Stimulated activated CD8-positive, alpha-beta memory T cell treated with anti-CD3 and anti-CD28 coated beads, Interleukin-2, amount 100 ng/mL, for 48 hours (primary cell): ENCODE data around the gene CELSR2.

ENCODE experiments used
- DNase-seq, 2 donors: peaks; one replicate each; pipeline ENCODE4 v3.0.0-alpha.2; 2020; ENCODE audit warnings: low read depth in 2 of 2

Gene CELSR2

DNA sequence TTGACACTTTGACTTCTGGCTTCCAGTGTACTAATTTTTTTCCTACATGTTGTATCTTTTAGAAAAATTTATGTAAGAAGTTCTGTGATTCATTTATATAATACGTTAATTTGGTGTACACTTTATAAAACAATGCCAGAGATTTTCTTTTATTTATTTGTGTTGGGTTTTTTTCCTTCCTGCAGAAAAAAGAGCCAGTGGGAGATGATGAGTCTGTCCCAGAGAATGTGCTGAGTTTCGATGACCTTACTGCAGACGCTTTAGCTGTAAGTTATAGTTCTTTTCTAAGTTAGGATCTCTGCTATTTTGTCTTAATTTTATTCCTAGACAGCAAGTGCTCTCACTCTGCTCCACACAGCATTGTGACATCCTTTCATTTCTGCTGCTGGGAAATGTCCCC, 21.2 kb upstream of the CELSR2 start:
- DNase-seq, result no peak

DNA sequence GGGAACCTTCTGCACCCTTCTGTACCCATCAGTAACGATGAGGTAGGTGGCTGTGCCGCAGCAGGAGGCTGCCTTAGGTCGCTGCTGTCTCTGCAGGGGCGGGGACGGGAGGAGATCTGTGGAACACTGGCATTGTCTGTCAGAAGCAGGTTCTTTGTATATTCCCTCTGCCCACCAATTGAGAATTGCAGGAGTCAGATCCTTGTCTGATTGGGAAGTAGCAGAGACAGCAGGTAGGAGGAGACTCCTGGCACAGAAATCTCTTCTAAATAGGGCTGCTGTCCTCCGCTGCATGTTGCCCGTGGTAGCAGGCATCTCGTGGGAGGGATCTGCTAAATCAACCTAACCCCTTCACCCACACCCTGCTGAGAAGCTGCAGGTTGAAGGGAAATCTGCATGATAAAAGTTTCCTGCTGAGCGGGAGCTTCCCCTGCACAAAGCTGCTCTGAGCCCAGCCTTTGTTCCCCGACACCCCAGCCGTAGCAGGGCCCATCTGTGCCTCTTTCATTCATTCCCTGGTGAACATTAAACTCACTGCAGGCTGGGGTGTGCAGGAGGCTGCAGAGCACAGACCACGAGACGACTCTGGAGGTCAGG, 19.7 kb upstream of the CELSR2 start:
- DNase-seq, result no peak

DNA sequence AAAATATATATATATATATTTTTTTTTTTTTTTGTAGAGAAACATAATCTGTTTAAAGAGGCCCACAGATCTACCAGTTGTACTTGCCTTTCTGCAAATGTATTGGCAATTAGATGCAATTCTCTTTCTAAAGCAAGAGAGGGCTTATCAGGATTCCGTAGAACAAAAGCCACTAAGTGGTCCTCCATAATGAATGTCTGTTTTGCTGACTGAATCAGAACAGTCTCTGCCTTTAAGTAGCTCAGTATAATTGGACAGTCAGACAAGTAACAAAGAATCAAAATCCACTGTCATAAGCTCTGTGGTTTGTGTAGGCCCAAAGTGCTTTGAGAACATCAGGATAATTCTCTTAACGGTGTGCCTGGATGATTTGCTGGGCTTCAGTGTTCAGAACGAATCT, 18.3 kb upstream of the CELSR2 start:
- no peak for DNase-seq

DNA sequence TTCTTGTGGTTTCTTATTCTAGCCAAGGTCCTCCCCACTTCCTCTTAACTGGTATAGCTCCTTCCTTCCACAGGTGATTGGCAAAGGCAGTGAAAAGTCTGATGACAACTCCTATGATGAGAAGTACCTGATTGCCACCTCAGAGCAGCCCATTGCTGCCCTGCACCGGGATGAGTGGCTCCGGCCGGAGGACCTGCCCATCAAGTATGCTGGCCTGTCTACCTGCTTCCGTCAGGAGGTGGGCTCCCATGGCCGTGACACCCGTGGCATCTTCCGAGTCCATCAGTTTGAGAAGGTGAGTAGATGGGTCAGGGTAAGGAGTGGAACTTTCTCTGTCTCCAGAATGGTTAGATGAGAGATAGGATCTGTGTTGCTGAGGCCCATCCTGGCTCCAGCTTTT, 14.2 kb upstream of the CELSR2 start:
- no peak for DNase-seq

DNA sequence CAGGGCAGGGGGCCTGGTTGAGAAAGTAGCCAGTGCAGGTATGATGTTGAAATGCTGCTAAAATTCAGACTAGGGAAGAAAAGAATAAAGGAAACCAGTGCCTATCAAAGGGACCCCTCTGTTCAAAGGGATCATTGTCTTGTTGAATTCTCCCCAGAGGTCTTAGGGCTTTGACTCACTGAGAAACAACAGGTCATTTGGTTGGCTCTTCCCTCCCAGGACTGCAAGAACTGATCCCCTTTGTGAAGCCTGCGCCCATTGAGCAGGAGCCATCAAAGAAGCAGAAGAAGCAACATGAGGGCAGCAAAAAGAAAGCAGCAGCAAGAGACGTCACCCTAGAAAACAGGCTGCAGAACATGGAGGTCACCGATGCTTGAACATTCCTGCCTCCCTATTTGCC, 11.8 kb upstream of the CELSR2 start:
- DNase-seq, result no peak

DNA sequence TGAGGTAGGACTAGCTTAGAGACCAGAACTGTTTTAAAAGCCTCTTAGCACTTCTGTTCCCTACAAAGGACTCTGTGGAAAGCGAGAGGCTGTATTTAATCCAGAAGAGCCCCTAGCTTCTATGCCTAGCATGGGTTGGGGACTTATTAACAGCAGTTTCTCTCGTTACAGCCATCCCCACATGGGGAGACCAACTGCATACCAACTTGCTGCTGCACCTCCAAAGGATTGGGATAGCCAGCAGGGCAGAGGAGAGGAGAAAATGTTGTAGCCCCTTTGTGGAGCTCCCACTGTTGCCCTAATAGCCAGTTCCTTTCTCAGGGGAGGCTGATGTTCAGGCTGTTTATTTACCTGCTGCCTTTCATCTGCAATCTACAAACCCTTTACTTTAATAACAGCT, 11.0 kb upstream of the CELSR2 start:
- DNase-seq, result no peak

DNA sequence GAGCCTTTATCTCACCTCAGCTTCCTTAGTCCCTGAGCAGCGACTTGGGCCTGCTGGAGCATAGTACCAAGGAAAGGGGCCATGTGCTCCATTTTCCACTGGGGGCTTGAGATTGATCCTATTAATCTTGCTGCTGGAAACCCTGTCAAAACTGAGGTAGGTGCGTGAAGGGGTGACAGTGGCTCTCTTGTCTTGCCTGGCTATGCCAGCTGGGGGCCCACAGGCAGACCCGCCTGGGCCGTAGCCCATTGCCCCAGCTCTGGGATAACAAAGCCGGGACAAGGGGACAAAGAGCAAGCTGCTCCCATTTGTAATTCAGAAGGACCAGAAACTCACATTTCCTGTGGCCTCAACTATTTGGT, 10.3 kb upstream of the CELSR2 start:
- no peak for DNase-seq

DNA sequence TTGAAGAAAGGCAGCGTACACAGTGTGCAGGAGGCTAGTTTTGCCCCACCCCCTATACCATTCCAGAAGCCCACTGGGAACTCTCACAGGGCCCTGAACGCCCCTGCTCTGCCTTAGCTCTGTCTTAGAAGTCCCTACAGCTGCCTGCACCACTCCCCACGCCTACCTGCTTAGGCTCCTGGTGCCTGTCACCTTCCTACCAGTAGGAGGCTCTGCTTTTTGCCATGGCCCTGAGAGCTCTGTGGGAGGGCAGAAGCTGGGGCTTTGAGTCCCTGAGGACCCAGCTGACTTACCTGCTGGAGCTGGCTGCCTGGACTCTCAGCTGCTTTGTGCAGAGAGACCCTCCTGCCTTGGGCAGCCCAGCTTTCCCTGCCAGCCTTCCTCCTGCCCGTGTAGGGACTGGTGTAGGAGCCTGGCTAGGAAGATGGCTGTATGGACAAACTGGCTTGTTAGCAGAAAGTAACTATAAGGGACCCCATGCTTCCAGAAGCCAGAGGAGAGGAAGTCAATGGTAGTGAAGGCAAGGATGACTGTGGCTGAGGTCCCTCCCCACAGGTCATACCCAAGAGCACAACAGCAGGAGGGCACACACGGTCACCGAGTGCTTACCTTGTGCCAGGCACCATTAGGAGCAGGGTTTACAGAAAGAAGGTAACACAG, 9.8 kb upstream of the CELSR2 start:
- DNase-seq, result no peak

DNA sequence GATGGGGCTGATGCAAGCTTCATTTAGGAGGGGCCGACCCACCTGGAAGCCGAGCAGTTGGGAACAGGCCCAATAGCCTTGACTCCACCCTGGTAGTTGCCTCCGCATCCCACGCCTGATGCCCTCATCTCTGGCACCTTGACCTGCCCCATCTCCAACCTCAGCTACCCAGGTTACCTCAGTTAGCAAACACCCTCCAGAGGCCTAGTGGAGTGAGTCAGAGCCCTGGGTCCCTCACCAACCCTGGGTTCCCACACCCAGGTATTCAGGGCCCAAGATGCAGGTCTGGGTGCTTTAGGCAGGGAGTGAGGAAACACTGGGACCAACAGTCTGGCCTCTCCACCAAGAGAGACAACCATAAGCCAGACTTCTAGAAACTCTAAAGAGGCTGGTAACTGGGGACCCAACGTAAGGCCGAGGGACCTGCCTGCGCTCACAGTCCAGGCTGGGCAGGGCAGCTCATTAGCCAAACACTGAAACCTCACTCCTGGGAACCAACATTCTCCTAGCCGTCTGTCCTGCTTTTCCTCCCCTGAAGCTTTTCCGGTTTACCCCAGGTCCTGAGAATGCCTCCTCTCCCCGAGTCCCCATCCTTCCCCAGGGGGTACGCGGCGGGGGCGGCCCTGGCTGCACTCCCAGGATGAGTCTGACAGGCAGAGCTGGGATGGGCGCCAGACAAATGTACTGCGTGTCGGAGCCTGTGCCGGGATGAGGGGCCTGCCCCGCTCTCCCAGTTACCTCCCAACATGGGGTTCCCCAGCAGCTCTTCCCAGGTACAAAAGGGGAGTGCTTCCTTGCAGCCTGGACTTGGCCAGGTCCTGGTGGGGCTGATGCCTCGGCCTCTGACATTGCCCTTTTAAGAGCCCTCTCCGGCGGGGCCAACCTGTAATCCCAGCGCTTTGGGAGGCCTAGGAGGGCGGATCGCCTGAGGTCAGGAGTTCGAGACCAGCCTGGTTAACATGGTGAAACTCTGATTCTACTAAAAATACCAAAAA, 8.9 kb upstream of the CELSR2 start:
- DNase-seq, result no peak

DNA sequence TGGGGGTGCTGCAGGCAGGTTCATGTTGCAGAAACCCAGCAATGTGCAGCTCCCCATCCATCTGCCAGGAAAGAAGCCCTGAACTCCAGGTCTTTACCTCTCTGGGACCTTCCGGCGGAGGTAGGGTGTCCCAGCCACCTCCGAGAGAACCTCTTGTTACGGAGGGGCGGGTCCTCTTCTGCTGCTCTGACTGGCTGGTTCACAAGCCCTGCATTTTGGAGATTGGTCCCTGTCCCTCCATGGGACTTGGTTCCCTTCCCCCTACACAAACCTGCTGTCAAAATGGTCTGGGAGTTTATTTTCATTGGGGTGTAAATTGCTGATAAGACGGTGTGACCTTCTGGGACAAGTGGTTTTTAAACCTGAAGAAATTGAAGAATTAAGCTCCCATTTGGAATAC, 8.0 kb upstream of the CELSR2 start:
- DNase-seq, result no peak

DNA sequence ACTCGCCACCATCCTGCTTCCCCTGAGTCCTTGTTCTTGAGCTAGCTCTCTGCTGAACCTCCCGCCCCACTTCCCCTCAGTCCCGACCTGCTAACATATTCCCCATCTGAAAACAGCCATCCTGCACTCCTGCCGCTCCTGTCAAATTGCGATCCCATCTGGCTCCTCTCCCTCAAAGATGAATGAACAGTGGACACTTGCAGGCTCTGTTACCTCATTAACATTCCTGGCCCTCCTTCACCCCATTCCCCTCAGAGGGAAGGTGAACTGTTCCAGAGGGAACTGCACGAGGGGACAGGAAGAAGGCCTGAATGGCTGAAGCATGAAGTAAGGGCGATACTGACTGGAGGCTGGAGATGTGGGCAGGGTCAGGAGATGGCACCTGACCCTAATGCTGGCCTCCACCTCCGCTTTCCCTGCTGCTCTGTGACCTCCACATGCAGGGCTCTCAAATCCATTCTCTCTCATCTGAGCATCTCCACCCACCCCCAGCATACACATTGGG, 7.4 kb upstream of the CELSR2 start:
- no peak for DNase-seq

DNA sequence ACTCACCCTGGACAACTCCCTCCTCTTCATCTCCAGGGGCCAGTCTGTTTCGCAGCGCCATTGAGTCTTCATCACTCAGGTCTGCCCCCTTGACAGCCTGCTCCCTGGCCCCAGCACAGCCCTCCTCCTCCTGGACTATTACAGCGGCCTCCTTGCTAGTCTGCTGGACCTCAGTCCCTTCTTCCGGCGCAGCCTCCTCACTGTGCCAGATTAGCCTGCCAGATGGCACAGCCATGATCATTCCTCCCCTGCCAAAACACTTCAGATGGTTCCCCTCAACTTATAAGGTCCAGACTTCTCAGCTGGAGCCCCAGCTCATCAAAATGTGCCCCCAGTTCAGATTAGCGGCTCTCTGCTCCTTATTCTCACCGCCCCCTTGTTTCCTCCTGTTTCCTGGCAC, 7.0 kb upstream of the CELSR2 start:
- no peak for DNase-seq

DNA sequence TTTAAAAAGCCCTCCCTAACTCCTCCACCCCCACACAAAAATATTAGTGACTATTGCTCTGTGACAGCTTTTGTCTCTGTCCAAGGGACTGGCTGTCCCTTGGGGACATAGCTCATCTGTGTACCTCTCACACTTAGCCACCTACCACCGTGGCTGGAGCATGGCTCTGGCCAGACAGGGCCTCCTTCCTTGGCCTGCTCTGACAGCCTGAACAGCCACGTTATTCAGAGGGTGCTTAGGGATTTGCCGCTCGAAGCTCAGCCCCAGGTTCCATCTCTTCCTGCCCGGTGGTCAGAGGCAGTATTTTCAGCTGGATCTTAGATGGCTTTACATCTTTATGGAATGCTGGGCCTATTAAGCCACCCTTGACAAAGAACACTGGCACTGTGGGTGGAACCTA, 6.1 kb upstream of the CELSR2 start:
- DNase-seq, result no peak

DNA sequence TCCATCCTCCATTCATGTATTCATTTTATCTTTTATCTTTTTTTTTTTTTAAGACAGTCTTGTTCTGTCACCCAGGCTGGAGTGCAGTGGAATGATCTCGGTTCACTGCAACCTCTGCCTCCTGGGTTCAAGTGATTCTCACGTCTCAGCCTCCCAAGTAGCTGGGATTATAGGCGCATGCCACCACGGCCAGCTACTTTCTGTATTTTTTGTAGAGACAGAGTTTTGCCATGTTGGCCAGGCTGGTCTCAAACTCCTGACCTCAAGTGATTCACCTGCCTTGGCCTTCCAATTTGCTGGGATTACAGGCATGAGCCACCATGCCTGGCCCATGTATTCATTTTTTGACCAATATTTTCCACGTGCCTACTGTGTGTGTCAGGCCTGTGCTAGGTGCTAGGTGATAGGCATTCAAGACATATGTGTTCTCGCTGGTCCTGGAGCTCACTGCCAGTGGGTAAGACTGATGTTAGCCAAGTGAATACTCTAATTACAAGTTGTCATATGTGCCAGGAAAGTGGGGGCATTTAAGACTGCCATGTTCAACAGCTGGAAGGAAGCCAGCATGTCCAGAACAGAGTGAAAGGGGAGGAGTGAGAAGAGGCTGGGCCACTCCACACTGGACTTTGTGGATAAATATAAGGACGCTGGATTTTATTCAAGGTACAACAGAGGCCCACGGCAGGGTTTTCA, 5.3 kb upstream of the CELSR2 start:
- no peak for DNase-seq

DNA sequence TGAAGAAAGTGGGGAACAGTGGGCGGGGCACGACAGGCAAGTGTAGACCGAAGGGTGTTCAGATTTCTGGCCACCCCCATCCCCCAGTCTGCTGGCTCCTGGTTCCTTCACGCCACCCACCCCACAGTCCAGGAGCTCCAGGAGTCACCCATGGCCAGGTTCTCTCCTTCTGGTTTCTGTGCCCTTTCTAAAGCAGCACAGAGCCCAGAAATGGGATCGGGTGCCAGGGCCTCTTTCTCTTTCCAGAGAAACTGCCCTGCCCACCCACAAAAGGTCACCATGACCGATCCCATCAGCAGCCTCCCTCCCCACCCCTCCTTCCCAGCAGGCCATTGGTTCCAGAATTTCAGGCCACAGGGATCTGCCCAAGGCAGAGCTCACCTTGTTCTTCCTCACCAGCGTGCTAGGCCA, 3.2 kb upstream of the CELSR2 start:
- DNase-seq, result no peak

DNA sequence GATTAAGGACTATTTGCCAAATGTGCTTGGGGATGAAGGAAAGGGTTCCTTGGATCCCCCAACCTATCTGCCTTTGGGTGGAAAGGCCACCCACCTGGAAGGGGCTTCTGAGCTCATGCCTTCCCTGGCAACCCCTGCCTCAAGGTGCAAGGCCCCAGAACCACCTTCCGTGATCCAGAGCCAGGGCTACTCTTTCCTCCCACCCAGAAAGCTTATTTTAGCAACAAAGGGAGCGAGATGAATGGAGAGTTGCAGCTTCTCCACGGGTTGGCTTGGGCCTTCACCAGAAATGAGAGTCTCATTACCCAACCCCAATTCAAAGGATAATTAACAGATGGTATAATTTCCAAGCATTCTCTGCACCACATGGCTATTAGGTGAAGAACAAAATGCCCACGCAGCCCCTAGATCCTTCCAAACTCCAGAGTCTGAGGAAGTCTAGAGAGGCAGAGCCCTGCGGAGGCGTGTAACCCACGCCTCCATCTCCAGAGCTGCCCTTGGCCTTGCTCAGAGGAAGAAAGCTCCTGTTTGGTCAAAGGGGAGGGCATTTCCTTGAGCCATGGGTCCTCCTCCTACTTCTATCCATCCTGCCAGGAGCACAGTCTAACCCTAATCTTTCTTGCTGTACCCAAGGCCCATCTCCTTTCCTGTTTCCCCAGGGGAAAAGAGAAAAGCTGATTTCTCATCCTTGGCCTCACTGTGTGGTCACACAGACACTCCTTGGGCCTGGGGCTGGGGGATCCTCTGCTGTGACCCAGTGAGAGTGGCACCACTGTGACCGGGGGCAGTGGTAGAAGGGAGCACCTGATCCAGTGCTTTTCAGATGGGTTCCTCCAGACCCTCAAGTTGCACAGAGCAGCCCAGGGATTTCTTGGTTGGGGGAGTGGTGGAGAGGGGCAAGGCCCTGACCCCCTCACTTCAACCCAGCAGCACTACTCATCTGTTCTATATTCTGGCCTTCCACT, 1.7 kb upstream of the CELSR2 start:
- no peak for DNase-seq

DNA sequence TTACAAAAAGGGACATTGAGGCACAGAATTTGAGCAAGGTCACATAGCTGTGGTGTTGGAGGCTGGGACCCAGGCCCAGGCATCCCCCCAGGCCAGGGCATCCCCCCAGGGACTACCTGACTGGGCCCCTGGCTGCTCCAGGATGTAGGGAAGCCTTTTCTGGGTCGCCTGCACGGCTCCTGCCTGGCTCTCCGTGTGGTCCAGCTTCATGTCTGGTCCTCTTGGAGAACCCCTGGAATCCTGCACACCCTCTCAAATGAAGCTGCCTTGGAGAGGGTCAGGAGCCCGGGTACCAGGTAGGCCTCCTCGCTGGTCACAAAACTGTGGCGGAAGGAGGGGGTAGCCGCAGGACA, 919 bp upstream of the CELSR2 start:
- DNase-seq, result no peak

DNA sequence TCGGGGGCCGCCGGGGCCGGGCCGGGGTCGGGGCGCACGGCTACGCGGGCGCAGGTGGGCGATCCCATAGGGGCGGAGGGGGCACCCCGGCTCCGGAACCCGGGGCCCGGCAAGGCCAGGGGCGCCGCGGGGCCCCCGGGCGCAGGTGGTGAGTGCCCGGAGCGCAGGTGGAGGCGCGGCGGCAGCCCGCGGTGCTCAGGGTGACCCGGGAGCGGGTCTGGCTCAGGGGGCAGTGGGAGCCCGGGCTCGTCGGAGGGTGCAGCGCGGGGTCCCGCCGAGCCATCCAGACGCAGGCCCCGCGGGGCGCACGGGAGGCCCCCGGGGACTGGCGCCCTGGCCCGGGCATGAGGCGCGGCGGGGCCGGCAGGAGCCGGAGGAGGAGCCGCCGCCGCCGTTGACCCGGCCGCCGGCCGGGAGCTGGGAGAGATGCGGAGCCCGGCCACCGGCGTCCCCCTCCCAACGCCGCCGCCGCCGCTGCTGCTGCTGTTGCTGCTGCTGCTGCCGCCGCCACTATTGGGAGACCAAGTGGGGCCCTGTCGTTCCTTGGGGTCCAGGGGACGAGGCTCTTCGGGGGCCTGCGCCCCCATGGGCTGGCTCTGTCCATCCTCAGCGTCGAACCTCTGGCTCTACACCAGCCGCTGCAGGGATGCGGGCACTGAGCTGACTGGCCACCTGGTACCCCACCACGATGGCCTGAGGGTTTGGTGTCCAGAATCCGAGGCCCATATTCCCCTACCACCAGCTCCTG, 489 bp downstream of the CELSR2 start:
- DNase-seq, result no peak

DNA sequence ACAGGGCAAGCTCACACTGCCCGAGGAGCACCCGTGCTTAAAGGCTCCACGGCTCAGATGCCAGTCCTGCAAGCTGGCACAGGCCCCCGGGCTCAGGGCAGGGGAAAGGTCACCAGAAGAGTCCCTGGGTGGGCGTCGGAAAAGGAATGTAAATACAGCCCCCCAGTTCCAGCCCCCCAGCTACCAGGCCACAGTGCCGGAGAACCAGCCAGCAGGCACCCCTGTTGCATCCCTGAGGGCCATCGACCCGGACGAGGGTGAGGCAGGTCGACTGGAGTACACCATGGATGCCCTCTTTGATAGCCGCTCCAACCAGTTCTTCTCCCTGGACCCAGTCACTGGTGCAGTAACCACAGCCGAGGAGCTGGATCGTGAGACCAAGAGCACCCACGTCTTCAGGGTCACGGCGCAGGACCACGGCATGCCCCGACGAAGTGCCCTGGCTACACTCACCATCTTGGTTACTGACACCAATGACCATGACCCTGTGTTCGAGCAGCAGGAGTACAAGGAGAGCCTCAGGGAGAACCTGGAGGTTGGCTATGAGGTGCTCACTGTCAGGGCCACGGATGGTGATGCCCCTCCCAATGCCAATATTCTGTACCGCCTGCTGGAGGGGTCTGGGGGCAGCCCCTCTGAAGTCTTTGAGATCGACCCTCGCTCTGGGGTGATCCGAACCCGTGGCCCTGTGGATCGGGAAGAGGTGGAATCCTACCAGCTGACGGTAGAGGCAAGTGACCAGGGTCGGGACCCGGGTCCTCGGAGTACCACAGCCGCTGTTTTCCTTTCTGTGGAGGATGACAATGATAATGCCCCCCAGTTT, 1.3 kb downstream of the CELSR2 start:
- DNase-seq, result no peak
